Posterior vena cava (tissue), 2 donors: ENCODE data around the gene PTPRD. TPM values are rescaled to one million over a fixed set of nuclear protein-coding genes. Genes with fewer than 3 reads are reported as not detected.
"Not testable (repeated sequence)": the region's sequence is repeated elsewhere in the genome, so short reads cannot be mapped to it uniquely, and the experiment has no call there.

Source experiments
- DNase-seq: peaks from one replicate; pipeline ENCODE4 v3.0.0-alpha.2; 2020; ENCODE audit warnings: low spot score
- intact Hi-C, 2 donors: fragments of 100-400 bp; cut with DNase I; formaldehyde crosslinking; loops; one replicate each; pipeline versions ENCODE4 v1.14.1 to v1.14.2; 2022 to 2023
- total RNA-seq, 2 donors: library from RNA; stranded (reverse); fragmentation: NEBNext Ultra II Directional; extraction: Animal tissue kit (Norgen Biotek cat#: 25700); gene quantifications; one replicate each; pipeline ENCODE4 v1.2.1, GENCODE V29; 2021
- donor health status: DM: yes; HTN: yes; CAD: no.
- donor health status: DM: yes; HTN: yes; CAD: no.

The PTPRD gene
- total RNA-seq, 2 donors from 2014 or later = 21.4 to 51.2 TPM

DNA sequence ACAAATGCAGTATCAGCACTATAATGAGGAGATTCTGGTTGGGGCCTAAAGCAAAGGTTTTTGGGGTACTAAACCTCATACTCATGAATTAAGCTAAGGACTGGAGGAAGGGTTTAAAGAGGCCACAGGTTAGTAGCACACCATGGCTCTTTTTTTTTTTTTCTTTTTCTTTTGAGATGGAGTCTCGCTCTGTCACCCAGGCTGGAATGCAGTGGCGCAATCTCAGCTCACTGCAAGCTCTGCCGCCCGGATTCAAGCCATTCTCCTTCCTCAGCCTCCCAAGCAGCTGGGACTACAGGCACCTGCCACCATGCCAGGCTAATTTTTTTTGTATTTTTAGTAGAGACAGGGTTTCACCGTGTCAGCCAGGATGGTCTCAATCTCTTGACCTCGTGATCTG, 1515.5 kb downstream of the PTPRD start:
- intact Hi-C loops, DNase-seq: not testable (repeated sequence)

DNA sequence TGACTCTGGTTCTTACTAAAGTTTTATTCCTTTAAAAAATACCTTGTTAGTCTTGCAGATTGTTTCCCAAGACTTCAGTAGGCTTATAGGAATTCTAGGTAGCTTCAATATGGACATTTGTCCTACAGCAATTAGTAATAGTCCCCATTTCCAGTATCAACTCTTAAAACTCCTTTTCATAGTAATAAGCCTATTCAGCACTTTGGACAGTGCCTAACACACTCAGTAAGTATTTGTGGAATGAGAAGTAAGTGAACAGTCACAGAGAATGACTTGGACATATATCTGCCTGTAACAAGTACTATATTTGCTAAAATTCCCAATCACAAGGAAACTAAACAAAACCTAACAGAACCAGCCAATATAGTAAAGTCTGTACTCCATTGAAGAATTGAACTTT, 1521.4 kb downstream of the PTPRD start:
- intact Hi-C loops = no loop called here
- no peak for DNase-seq

DNA sequence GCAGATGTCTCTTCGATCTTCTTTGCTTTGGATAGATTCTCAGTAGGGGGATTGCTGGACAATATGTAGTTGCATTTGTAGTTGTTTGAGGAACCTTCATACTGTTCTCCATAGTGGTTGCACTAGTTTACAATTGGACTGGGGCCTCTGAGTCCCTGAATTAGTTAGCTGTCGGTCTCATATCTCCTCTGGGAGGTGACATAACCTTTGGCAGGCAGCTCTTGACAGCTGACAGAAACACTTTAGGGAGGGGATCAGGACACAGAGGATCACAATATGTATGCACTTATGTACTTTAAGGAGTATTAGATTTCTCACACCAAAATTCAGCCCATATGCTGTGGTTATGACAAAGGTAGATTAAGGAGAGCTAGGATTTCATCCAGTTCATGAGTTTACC, 1533.3 kb downstream of the PTPRD start:
- intact Hi-C loops = no loop called here

DNA sequence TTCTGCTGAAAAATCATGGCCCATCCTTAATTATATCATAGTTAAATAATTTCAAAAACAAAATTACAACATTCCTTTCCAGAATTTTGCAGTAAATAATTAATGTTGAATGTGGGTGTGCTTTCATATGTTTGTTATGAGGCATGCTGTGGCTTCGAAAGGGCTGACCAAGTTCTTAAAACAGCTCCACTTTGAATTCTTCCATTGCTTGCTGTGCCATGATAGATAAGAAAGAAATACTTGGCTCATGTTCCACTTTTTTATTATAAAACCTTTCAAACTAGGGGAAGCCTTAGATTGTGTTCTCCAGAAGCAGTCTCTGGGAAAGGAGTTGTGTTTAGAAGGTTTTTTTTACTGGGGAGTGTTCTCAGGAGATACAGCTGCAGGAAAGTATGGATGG, 1534.5 kb downstream of the PTPRD start:
- DNase-seq = no peak
- intact Hi-C loops = no loop called here

More for the DNA sequence above, 1533.3 kb downstream of the PTPRD start:
- DNase-seq = no peak

DNA sequence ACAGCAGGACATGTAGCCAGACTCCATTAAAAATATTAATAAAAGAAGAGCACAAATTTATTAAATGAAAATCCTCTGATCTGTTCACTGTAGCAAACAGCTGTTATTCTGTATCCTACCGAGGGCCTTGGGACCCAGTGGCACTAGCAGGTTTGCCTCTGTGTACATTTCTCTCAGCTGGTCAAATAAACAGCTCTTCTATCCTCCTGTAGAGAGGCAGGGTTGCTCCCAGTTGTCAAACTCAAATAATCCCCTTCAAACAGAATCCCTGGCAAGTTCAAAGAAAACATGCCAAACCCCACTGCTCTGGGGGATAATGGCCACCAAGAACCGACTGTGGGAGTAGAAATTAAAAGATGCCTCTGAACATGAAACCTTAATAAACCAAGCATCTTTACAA, 1551.2 kb downstream of the PTPRD start:
- intact Hi-C loops = no loop called here
- DNase-seq = no peak

DNA sequence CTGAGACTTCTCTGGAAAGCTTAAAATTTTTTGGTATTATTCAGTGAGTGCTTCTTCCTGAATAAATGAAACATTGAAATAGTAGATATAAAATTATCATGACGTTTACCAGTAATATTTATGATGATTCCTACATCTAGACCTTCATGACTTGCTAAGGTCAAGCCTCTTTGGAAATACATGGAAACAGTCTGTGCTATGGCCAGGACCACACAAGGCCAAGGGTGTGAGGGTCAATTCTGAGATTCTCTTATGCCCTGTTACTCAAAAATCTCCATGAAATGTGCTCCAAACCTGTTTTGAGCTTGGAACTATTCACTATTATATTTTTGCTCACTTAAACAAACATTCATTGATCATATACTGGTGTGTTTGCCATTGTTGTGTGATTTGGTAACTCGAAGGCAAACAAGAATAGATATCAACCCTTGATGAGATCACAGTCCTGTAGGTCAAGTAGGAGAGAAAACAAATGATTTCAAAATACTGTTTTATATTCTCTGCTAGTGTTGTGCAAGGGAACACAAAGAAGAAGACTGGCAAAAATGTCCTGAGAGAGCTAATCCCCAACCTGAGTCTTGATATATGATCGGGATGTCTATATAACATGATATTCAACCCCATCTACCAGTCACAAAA, 1558.3 kb downstream of the PTPRD start:
- intact Hi-C loops = no loop called here

DNA sequence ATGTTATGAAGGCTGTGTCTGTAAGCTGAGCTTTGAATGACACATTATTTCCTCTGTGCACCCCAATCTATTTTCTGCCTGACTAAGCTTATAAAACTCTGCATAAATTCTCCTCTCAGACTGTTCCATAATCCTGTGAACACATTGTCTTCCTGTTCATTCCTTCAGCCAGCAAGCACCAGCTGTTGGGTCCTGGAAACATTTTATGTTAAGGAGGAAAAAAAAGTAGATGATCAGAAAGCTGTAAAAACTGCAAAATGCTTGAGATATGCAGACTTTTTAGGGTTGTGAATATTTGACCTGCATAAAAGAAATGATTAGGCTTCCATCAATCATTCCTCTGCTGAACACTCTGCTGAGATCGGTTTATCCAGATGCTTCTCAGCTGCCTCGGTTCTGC, 1567.2 kb downstream of the PTPRD start:
- DNase-seq = no peak
- intact Hi-C loops = no loop called here

More for the DNA sequence above, 1558.3 kb downstream of the PTPRD start:
- no peak for DNase-seq

DNA sequence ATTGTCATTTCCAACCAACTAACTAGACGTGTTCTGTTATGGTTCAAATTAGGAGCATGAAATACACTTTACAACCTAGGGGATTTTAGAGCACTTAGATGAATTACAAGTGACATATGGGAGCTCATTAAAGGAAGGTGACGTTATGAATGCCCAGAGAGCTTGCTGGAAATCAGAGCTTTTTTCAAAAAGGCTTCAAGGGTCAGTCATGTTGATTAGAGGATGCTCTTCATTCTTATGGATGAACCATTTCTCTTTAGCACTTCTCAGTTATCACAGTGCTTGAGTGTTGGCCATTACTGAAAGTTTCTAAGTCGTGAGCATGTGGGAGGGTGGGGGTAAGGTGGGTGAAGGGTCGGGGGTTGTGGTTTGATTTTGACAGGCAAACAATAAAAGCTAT, 1567.7 kb downstream of the PTPRD start:
- DNase-seq = no peak
- intact Hi-C loops = no loop called here

DNA sequence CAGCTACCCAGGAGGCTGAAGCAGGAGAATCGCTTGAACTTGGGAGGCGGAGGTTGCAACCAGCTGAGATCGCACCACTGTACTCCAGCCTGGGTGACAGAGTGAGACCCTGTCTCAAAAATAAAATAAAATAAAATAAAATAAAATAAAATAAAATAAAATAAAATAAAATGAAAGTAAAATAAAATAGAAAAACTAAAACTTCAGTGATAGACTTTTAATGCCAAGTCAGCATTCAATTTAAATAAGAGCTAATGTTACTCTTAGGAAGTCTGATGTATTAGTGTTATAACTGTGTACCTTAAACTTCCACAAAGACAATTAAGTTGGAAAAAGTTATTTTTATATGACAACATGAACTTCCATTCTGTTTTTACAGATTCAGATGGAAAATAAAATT, 1569.0 kb downstream of the PTPRD start:
- DNase-seq, intact Hi-C loops: not testable (repeated sequence)

DNA sequence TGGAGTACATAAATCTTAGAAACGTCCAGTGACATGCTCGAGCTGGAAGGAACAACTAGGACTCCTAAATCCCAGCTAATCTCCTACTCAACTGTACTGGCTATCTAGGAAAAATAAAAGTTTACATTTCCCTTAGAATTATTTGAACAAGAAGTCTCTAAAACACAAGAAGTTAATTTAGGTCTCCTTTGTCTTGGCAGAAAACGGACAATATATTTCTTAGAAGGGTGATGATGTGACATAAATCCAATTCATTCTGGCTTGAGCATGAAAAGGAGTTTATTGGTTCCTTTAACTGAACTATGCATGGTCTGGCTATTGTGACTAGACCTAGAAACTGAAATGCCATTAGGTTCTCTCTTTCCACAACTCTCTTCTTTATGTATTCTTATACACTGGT, 1571.0 kb downstream of the PTPRD start:
- no peak for DNase-seq
- intact Hi-C loops = no loop called here

DNA sequence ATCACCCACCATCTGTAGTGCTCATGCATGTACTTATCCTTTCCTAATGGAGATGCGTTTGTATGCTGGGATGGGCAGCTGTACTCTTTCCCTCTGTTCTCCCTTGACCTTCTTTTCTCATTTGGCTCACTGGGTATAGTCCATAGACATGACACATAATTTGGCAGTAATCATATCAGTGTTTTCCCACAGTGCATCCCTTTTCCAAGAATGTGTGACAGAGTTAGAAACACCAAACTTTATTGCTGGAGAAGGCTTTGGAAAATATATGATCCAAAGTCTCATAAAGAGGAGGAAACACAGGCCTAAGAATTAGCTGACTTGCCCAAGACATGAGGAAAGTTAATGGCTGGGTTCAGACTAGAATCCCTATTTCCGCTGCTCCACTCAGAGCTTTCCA, 1579.8 kb downstream of the PTPRD start:
- intact Hi-C loops = no loop called here
- DNase-seq = no peak

DNA sequence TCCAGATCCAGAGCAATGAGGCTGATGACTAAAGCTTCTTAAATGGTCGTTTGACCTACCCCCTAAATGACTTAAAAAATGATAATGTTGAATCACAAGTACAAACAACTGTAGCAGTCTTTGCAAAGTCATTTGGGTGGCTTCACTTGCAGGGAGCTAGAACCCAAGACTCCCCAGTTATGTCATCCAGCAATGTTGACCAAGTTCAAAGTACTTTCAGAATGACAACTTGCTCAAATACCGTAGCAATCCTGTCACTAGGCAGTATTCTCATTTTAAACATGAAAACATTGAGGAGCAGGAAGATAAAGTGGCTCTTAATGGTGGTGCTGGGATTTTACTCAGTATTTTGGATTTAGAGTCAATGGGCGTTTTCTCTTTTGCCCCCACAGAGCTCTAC, 1596.2 kb downstream of the PTPRD start:
- DNase-seq = no peak
- intact Hi-C loops = no loop called here

DNA sequence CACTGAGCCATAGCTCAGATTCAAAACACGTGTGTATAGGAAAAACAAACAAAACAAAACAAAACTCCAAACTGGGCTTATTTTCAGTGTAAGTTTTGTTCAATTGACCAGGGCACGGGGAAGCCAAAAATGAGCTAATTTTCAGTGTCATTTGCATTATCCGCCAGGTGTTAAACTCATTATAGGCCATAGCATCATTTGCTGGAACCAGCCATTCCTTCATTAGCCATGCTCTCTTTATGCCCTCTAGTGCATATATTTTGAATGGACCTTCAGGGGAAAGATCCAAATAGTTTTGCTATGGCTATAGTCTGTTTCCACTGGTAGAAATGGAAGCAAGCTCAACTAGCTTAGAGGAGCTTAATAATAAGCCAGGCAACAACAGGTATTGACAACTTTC, 1608.0 kb downstream of the PTPRD start:
- DNase-seq = no peak
- intact Hi-C loops = no loop called here

DNA sequence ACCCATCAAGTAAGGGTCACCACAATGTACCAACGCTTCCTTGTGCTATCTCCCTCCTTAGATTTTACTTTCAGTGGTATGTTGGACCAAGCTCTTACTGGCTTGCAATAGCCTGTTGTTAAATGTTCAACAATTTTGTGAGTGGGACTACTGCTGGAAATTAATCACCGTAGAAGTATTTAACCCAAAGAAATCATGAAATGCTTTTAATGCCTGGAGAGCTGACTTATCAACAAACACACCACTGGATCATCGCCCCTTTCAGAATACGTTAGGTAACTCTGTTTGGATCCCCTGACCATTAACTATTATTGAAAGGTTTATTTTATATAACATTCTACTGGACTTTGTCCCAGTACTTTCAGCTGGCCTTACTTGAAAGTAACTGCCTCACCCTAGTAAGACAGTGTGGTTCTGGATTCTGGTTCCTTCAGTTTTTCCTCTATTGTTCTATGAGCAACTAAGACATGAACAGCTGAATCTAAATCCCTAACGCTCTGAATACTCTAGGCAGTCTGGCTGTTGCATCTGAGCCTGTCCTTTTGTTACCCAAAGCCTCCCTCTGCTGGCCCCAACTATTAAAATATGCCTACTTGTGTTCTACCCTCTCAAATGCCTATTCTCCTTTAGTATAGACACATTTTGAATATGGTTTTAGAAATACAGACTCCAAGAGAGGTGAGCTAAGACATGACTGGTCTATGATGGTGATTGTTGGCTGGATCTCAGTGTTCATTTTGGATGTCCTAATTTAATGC, 1609.8 kb downstream of the PTPRD start:
- intact Hi-C loops = no loop called here
- DNase-seq = no peak

DNA sequence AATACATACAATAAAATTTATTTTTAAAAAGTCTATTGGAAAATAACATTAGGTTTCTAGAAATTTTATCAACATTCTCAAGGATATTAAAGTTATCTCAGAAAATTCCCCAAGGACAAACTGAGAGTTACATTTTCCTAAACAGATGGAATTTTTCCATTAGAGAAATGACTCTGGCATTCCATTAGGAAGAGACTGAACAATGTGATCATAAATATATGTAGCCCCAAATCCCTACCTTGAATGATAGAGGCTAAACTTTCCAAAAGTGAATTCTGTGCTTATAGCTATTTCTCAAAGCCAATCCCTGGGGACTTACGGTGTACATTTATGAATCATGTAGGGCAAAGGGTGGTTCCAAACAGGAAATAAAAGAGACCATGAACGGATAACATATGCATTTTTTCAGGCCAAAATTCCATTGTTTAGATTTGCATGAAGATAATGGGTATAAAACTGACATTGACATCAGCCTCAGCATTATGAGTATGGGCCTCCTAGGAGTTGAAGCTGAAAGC, 1632.2 kb downstream of the PTPRD start:
- intact Hi-C loops = no loop called here
- no peak for DNase-seq

DNA sequence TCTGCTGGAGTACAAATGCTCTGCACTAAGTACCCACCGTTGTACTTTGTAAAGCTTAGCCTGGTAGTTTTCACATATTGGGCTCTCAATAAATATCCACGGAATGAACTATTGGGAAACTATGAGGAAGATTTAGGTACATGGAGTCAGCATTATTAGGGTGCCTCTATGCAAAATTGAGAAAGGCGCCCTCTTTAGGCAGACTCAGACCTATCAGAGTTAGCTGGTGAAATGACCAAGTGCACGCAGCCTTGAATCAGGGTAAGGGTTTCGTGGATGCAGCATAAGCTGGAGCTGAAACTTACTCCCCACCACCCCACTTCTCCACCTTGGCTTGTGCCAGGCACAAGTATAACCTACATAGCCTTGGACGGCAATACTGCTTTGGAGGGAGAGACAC, 1634.5 kb downstream of the PTPRD start:
- no peak for DNase-seq
- intact Hi-C loops = no loop called here

DNA sequence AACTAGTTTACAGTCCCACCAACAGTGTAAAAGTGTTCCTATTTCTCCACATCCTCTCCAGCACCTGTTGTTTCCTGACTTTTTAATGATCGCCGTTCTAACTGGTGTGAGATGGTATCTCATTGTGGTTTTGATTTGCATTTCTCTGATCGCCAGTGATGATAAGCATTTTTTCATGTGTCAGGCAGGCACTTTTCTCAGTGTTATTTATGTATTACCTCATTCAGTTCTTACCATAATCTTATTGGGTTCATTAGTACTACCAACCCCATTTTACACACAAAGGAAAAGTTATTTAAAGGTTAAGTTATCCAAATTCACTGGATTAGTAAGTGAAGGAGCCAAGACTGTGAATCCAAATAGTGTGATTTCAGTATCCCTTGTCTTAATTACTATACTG, 1644.5 kb downstream of the PTPRD start:
- DNase-seq, intact Hi-C loops: not testable (repeated sequence)

DNA sequence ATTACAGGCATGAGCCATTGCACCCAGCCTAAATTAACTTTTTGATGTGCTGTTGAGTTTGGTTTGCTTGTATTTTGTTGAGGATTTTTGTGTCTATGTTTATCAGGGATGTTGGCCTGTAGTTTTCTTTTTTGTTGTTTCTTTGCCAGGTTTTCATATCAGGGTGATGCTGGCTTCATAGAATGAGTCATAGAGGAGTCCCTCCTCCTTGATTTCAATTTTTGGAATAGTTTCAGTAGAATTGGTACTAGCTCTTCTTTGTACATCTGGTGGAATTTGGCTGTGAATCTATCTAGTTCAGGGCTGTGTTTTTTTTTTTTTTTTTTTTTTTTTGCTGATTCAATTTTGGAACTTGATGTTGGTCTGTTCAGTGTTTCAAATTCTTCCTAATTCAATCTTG, 1648.9 kb downstream of the PTPRD start:
- DNase-seq = no peak
- intact Hi-C loops = no loop called here

DNA sequence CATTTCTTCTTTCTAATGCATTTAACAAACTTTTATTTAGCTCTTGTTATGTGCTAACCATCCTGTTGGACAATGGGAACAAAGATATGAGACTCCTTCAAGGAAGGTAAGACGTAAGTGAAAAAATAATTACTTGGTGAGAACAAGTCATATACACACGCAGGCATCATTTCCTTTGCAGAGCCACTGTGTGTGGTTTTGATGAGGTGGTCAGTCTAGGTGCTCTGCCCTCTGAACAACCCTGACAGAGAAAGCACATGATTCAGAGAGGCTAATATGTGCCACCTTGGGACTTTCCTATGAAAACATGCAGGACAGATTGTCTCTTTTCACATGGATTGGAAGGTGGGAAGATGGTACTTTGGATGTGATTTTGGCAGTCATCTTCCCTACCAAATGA, 1650.7 kb downstream of the PTPRD start:
- intact Hi-C loops = no loop called here
- no peak for DNase-seq

DNA sequence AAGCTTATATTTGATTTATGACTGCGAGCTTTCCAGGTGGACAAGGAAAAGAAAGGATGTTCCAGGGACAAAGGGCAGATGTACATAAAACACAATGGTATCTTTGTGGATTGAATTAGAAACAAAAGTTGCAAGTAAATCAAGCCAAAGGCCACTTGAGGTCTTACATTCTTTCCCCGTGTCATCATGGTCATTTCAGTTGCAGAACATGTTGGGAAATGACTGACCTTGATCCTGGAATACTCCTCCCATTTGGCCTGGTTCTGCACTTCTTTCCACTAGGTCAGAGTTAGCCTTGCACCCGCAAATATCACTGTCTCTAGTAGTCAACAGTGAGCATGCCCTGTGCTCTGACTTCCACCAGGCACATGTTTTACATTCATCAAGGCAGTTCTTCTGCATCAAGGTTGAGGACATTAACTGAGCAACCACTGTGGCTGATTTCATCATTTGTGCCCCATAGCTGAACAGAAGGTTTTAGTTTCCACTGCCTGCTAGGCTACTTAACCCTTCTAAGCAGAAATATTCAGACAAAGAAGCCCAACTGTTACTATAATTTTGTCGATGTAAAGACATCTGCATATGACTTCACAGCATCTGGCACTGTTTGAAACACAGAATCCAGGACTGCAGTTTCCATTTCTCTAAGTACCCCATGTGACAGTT, 1651.5 kb downstream of the PTPRD start:
- intact Hi-C loops = no loop called here
- peak; percentile 52 for DNase-seq
